Lung (tissue), 12 donors: ENCODE results near the gene MDFIC. TPM values are rescaled to one million over a fixed set of nuclear protein-coding genes. Genes with fewer than 3 reads are reported as not detected.

ENCODE experiments used
- ATAC-seq: fragments of 200-7000 bp; cut with Tn5 transposase; one replicate; pipeline ENCODE4 v1.9.1; 2020; ENCODE audit warnings: moderate number of reproducible peaks; ENCODE audit not compliant: insufficient read depth, low FRiP score
- DNase-seq, 3 donors: peaks; one replicate each; pipeline ENCODE4 v3.0.0-alpha.2; 2013 to 2017
- H3K27ac ChIP-seq, 2 donors: one replicate each; pipeline ENCODE4 v1.5.1; 2013; ENCODE audit warnings: mild to moderate bottlenecking in 2 of 2, moderate library complexity in 2 of 2, control low read depth in 1 of 2, inconsistent platforms in 1 of 2, low read depth in 1 of 2, low read length in 1 of 2
- H3K27me3 ChIP-seq, 3 donors: one replicate each; pipeline ENCODE4 v1.5.1; 2013; ENCODE audit warnings: low read length in 2 of 3; ENCODE audit not compliant: control insufficient read depth in 3 of 3, insufficient read depth in 3 of 3
- H3K36me3 ChIP-seq, 4 donors: one replicate each; pipeline ENCODE4 v1.5.1; 2013; ENCODE audit warnings: low read length in 4 of 4, mild to moderate bottlenecking in 1 of 4, moderate library complexity in 1 of 4; ENCODE audit not compliant: control insufficient read depth in 4 of 4, insufficient read depth in 4 of 4
- H3K4me1 ChIP-seq, 5 donors: one replicate each; pipeline ENCODE4 v1.5.1; 2013; ENCODE audit warnings: low read length in 5 of 5, mild to moderate bottlenecking in 2 of 5, moderate library complexity in 1 of 5; ENCODE audit not compliant: control insufficient read depth in 5 of 5, insufficient read depth in 5 of 5
- H3K4me3 ChIP-seq: one replicate; pipeline ENCODE4 v1.5.1; 2013; ENCODE audit warnings: mild to moderate bottlenecking, control low read depth, moderate library complexity
- H3K9ac ChIP-seq, 2 donors: one replicate each; pipeline ENCODE4 v1.5.1; 2013; ENCODE audit warnings: low read length in 2 of 2, control low read depth in 1 of 2; ENCODE audit not compliant: insufficient read depth in 1 of 2
- H3K9me3 ChIP-seq, 4 donors: one replicate each; pipeline ENCODE4 v1.5.1; 2013; ENCODE audit warnings: low read length in 3 of 4, mild to moderate bottlenecking in 1 of 4, moderate library complexity in 1 of 4; ENCODE audit not compliant: control insufficient read depth in 4 of 4, insufficient read depth in 3 of 4
- WGBS, 2 donors: extraction: QIAGEN DNeasy Blood & Tissue Kit; methylation state at CpG; one replicate each; pipeline ENCODE4 v1.1.7; 2013; 5-methylcytosine and 5-hydroxymethylcytosine counted together
- polyA plus RNA-seq, 2 donors: library from polyadenylated mRNA; stranded (reverse); fragments of 200-250 nt; gene quantifications; one replicate each; pipeline ENCODE4 v1.2.1, GENCODE V29; 2013
- total RNA-seq, 2 donors: library from RNA; depleted of rRNA in 1 of 2; stranded (reverse); fragments of >200 nt in 1 of 2; gene quantifications; one replicate each; pipeline ENCODE4 v1.2.1, GENCODE V29; 2014 to 2021
- TF ChIP-seq, protein P1 (sequence below): IDR thresholded peaks from 2 replicates; pipeline ENCODE4 v1.5.1; 2012; ENCODE audit warnings: mild to moderate bottlenecking; ENCODE audit errors: control extremely low read depth, extremely low read depth
- donor health status: control.
- donor health status: control.
- donor health status: Bipolar disorder and iron deficiency.
- donor health status: healthy.
- donor health status: DM: yes; HTN: yes; CAD: no.

Gene MDFIC
- total and polyA plus RNA-seq, 4 donors = 13.3 to 55.5 (median 25.5) TPM

DNA sequence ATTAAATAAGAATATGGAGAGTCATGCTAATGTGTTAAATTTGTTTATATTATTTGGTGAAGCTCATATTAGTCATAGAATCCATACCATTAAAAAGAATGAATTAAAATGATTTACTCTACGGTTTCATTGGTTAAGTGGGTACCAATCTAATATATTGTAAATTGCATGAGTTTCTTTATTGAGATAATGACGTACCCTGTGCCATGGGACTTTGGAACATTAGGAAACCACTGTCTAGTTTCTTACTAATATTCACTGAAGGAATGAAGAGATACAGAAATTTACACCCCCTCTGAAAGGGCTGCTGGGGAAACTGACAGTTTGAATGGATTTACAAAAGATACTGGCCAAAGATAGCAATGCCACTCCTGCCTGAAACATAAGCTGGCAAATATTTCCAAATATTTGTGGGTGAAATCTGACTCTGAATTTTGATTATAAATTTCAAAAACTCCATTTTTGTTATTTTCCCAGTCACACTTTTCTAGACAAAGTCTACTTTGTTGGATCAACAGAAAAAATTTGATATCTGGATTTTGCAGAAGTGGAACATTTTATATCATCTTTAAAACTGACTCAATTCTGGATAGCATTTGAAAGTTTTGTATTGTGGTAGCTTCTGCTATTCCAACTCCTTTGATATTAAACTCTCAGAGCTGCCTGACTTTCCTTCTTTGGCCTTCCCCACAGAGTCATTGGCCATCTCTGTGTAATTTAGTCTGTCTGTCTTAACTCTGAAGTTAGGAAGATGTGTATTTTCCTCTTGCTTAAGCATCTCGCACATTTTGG, 22.3 kb downstream of the MDFIC start:
- DNase-seq = no peak
- 78% methylated on average over 3 of the region's 3 CpGs for WGBS, 2 donors
- TF ChIP-seq, protein P1, sequence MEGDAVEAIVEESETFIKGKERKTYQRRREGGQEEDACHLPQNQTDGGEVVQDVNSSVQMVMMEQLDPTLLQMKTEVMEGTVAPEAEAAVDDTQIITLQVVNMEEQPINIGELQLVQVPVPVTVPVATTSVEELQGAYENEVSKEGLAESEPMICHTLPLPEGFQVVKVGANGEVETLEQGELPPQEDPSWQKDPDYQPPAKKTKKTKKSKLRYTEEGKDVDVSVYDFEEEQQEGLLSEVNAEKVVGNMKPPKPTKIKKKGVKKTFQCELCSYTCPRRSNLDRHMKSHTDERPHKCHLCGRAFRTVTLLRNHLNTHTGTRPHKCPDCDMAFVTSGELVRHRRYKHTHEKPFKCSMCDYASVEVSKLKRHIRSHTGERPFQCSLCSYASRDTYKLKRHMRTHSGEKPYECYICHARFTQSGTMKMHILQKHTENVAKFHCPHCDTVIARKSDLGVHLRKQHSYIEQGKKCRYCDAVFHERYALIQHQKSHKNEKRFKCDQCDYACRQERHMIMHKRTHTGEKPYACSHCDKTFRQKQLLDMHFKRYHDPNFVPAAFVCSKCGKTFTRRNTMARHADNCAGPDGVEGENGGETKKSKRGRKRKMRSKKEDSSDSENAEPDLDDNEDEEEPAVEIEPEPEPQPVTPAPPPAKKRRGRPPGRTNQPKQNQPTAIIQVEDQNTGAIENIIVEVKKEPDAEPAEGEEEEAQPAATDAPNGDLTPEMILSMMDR = no peak
- Histone ChIP-seq H3K9me3 (no peaks in the 10 kb centered on the region), H3K36me3 (peaks cover 0 to 3% (median 0%) of the 10 kb centered on the region in 4 donors), H3K27me3 (no peaks in the 10 kb centered on the region), H3K27ac (no peak overlapping the region), H3K4me1 (peaks cover 0 to 24% (median 0%) of the 10 kb centered on the region in 5 donors), H3K4me3 (no peak overlapping the region), H3K9ac (peak overlapping the region in 1 of 2 donors; percentile 3)
- ATAC-seq = no peak

DNA sequence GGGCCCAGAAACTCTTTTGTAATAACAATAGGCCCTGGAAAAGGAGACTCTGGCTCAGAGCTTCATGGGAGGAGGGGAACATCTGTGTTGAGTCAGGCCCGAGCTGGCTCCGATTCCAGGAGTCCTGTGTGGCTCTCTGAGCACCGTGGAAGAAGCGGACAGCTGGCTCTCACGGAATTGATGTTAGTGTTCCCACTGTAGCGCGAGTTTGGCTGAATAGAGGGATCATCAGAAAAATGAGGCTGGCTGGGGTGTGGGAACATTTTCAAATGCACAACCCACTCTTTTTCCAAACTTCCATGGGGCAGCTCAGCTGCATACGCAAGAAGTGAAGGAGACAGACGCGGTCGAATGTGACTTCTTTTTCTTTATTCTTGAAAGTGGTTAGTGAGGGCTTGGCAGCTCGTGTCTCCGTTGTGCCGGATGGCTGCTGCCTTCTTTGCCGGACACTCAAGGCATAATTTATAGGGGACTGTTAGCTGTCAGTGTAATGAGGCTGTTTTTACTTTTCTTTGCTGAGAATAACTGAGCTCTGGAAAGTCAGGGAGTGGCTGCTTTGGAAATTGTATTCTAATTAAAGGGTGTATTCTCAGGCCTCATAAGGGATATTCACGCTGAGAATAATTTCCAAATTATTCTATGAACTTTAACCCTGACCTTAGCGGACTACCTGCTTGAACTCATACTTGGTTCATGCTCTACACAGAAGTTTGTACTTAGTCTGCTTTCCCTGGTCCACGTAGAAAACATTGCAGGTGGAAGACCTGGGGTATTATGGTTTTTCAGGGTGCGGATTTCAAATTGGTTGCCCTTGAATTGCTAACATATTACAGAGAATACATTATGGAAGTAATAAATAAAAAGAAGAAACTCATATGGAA, 23.1 kb downstream of the MDFIC start:
- no peak overlapping the region for H3K4me3 ChIP-seq
- 75 to 82% methylated on average over 19 of the region's 19 CpGs for WGBS, 2 donors
- peak overlapping the region in 1 of 2 donors; percentile 77 for H3K9ac ChIP-seq
- DNase-seq (peak; percentile 87 to 96 (median 93)), ATAC-seq (peak; percentile 73)
- TF ChIP-seq, protein P1 = no peak
- H3K4me1 ChIP-seq = peaks cover 0 to 25% (median 0%) of the 10 kb centered on the region in 5 donors
- no peaks in the 10 kb centered on the region for H3K9me3 ChIP-seq
- H3K36me3 ChIP-seq = peaks cover 0 to 3% (median 0%) of the 10 kb centered on the region in 4 donors
- H3K27me3 ChIP-seq = no peaks in the 10 kb centered on the region
- peak overlapping the region in 1 of 2 donors; percentile 70 for H3K27ac ChIP-seq

DNA sequence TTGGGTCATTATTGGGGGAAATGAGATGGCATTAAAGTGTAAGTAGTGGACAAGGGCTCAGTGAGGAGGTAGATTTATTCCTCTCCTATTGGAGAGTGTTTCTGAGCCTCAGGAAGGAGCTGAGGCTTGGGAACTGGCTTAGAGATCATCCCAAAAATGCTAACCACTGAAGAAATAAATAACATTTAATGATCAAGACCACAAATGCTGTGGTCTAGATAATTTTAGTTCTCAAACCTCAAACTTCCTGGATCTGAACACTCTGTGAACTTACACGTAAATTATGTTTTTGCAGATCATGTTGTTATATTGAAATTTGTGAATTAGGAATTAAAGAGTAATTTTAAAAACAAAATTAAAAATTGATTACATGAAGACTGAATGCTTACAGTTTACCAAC, 27.3 kb downstream of the MDFIC start:
- H3K27ac ChIP-seq = no peak overlapping the region
- TF ChIP-seq, protein P1 = no peak
- ATAC-seq = no peak
- no peak for DNase-seq
- no peaks in the 10 kb centered on the region for H3K27me3 ChIP-seq
- H3K4me1 ChIP-seq = peaks cover 0 to 12% (median 2%) of the 10 kb centered on the region in 5 donors
- H3K9me3 ChIP-seq = no peaks in the 10 kb centered on the region
- 40 to 64% methylated on average over 1 of the region's 1 CpG for WGBS, 2 donors
- H3K4me3 ChIP-seq = no peak overlapping the region
- H3K9ac ChIP-seq = no peak overlapping the region
- peaks cover 0 to 3% (median under 1%) of the 10 kb centered on the region in 4 donors for H3K36me3 ChIP-seq
